ENCODE results near the gene OSBPL7.

Gene OSBPL7

DNA sequence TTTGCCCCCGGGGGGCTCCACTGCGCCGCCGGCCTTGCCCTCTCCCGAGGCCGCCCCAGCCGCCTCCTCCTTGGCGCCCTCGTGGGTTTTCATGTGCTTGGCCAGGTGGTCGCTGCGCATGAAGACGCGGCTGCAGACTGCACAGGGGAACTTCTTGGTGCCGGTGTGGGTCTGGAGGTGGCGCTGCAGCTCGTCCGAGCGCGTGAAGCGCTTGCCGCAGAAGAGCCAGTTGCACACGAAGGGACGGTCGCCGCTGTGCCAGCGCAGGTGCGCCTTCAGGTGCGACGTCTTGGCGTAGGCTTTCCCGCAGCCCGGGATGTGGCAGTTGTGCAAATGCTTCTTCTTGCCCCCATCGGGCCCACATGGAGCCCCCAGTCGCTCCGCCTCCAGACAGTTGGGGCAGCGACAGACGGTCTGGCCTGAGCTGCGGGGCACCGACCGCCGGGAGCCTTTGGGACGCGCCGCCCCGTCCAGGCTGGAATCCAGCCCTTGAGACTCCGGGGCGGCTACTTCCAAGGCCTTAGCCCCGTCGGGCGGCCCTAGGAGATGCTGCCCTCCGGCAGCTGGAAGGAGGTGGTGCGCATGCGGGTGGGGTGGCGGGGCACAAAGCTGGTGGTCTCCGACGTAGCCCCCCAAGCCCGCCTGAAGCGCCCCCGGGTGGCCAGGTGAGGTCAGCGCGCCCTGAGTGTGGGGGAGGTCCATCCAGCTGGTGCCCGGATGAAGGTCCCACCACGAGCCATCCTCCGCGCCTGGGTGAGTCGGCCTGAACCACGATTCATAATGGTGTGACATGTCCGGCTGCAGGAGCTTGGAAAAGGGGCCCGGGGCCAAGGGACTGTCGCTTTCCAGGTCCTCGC is 26.0 kb upstream of the OSBPL7 start:
- peak; percentile 45 for DNase-seq (ENCODE audit: low read depth)
- TF ChIP-seq, protein P1, sequence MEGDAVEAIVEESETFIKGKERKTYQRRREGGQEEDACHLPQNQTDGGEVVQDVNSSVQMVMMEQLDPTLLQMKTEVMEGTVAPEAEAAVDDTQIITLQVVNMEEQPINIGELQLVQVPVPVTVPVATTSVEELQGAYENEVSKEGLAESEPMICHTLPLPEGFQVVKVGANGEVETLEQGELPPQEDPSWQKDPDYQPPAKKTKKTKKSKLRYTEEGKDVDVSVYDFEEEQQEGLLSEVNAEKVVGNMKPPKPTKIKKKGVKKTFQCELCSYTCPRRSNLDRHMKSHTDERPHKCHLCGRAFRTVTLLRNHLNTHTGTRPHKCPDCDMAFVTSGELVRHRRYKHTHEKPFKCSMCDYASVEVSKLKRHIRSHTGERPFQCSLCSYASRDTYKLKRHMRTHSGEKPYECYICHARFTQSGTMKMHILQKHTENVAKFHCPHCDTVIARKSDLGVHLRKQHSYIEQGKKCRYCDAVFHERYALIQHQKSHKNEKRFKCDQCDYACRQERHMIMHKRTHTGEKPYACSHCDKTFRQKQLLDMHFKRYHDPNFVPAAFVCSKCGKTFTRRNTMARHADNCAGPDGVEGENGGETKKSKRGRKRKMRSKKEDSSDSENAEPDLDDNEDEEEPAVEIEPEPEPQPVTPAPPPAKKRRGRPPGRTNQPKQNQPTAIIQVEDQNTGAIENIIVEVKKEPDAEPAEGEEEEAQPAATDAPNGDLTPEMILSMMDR (conservative IDR thresholded peaks at IDR 0.05; ENCODE audit: low read depth, low read length) = peak; percentile 51
- H3K4me3 ChIP-seq (ENCODE audit: low read depth, low read length) = no peak overlapping the region

DNA sequence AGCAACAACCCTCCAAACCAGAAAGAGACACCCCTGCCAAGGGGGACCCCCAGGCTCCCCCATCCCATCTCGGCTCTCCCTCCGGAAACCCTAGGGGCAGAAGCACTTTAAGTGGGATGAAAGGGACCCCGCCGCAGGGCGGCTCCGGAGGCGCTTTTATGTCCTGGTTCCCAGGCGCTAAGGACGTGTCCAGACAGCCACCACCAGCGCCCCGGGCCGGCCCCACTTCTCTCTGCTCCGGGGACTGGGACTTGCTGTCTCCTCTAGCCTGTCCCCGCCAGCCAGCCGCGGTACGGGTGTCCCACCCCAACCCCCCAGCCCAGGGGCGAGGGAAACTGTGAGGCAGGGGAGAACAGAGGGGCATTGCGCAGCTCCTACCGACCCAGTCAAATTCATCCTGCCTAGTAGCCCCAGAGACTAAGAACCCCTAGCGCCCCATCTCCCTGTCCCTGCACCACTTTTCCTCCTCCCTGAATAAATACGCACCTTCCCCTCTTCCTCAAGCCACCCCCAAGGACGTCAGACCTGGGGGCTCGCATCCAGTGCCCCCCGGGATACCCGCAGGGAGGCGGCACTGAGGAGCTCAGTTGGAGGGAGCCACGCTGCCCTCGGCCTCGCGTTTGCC is 25.2 kb upstream of the OSBPL7 start:
- DNase-seq (ENCODE audit: low read depth) = no peak
- H3K4me3 ChIP-seq (ENCODE audit: low read depth, low read length) = no peak overlapping the region
- TF ChIP-seq, protein P1 (conservative IDR thresholded peaks at IDR 0.05; ENCODE audit: low read depth, low read length) = no peak

DNA sequence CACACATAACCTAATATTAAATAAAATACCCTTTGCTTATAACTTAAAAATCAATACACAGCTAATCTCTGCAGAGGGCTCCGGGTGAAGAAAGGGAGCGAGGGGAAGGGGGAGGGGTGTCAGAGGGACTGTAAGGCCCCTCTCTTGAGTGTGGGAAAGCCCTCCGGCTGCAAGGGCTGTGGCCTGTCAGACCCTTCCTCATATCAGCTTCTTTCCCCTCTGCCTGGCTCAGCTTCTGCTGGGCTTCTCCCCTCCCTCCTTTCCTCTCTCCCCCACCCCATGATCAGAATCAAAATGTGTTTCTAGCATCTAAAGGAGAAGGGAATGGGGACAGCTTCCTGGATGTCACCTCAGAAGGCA is 24.1 kb upstream of the OSBPL7 start:
- no peak overlapping the region for H3K4me3 ChIP-seq (ENCODE audit: low read depth, low read length)
- TF ChIP-seq, protein P1 (conservative IDR thresholded peaks at IDR 0.05; ENCODE audit: low read depth, low read length) = no peak
- no peak for DNase-seq (ENCODE audit: low read depth)

DNA sequence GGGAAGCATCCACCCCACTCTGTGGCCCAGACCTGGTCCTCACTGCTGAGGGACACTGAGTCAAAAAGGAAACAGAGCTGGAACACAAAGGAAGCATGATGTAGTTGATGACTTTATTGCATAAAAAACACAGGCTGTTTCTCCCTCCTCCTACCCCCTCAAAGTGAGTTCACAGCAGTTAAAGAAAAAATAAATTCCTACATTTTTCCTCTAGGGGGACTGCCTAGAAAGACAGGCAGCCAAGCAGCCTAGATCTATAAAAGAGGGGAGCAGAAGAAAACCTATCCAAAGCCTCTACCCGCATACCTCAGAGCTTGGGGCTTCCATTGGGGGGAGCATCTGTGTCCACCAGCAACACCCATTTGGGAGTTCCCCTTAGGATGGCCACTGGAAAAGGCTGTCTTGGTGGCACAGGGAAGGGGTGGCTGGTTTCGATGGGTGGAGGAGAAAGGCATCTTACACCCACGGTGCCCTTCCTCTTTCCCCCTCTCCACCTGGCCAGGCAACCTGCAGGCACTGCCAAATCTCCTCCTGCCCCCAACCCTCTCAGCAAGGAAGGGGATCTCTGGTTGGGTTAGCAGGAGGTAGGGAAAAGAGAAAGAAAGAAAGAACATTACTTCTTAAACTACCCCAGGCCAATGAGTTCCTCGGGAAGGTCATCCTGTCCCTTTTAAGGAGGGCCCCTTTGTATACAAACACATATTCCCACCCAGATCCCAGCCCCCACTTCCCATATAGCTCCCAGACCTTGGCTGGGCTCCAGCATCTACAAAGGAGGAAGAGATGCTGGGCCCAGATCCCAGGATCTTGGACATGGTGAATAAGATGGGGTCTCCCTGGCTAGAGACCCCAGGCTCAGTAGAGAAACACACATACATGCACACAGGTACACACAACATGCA is 23.5 kb upstream of the OSBPL7 start:
- TF ChIP-seq, protein P1 (conservative IDR thresholded peaks at IDR 0.05; ENCODE audit: low read depth, low read length) = peak; percentile 57
- peak; percentile 65 for DNase-seq (ENCODE audit: low read depth)
- H3K4me3 ChIP-seq (ENCODE audit: low read depth, low read length) = no peak overlapping the region

DNA sequence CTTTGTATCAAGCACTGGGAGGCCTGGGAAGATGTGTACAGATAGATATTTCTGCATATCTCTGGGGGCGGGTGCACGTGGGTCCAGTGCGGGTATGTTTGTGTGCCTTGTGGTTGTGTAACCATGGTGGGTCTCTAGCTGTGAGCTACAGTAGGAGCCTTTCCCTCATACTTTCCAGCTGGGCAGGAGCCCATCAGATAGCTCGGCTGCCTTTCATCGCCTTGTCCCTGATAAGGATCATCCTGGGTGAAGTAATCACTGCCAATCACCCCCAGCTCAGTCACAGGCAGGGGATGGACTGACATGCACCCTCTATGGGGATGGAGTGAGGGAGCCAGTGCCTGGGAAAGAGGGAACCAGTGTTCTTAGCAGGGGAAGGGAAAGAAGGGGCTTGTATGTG is 22.6 kb upstream of the OSBPL7 start:
- TF ChIP-seq, protein P1 (conservative IDR thresholded peaks at IDR 0.05; ENCODE audit: low read depth, low read length) = no peak
- H3K4me3 ChIP-seq (ENCODE audit: low read depth, low read length) = no peak overlapping the region
- DNase-seq (ENCODE audit: low read depth) = peak; percentile 91

DNA sequence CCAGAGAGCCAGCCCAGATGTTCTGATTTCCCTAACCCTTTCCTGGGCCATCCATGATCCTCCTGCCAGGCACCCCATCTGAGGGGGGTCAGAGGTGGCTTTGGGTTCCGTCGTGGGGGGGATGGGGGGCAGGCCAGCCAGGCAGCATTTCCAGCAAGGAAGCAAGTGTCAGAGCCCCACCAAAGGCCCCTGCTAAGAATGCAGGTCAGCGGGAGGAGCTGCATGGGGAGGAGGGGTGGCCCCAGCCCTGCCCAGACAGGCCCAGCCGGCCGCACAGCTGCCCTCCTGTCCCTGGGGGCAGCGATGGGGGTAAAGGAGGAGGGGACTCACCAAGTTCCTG is 21.8 kb upstream of the OSBPL7 start:
- no peak for DNase-seq (ENCODE audit: low read depth)
- H3K4me3 ChIP-seq (ENCODE audit: low read depth, low read length) = no peak overlapping the region
- TF ChIP-seq, protein P1 (conservative IDR thresholded peaks at IDR 0.05; ENCODE audit: low read depth, low read length) = no peak

All from choroid plexus epithelial cell (primary cell).